SK-N-SH (cell line): ENCODE data around the gene CRIM1. TPM values are rescaled to one million over a fixed set of nuclear protein-coding genes. Genes with fewer than 3 reads are reported as not detected.

Source experiments
- CTCF ChIA-PET: fragments of 300-600, 350-600 bp; formaldehyde crosslinking; extraction: SDS; loops from one replicate; lab custom pipeline; 2021; lab: Yijun Ruan, JAX
- POLR2A ChIA-PET: fragments of 350-600 bp; sonication (Branson Sonifier 250); formaldehyde crosslinking; extraction: SDS; loops from one replicate; lab custom pipeline; 2020; ENCODE audit warnings: antibody characterized with exemption, inconsistent platforms; lab: Yijun Ruan, JAX
- DNase-seq: peaks from one replicate; pipeline ENCODE4 v3.0.0; 2012
- H2AFZ ChIP-seq: fragments of 200-600 bp; sonication (generic); 2 replicates; pipeline ENCODE4 v1.8.1; 2016; ENCODE audit warnings: antibody characterized with exemption, mild to moderate bottlenecking, low read depth
- H3F3A ChIP-seq: fragments of 200-600 bp; sonication (generic); replicated peaks from 2 replicates; pipeline ENCODE3; 2016; ENCODE audit warnings: antibody characterized with exemption, mild to moderate bottlenecking; ENCODE audit not compliant: insufficient read depth
- H3K27ac ChIP-seq, 2 experiments: fragments of 200-500 bp in 1 of 2; fragments of 200-600 bp in 1 of 2; sonication (Bioruptor generic) in 1 of 2; sonication (generic), shearing (Covaris generic) in 1 of 2; 2 replicates each; pipeline versions ENCODE4 v1.5.1 to v1.6.1; 2014 to 2016; ENCODE audit warnings: low read depth in 2 of 2, inconsistent platforms in 1 of 2, low read length in 1 of 2, mild to moderate bottlenecking in 1 of 2, mixed read lengths in 1 of 2
- H3K27me3 ChIP-seq: fragments of 200-600 bp; sonication (generic), shearing (Covaris generic); 2 replicates; pipeline ENCODE4 v1.6.1; 2016; ENCODE audit warnings: mixed run types; ENCODE audit not compliant: insufficient read depth
- H3K36me3 ChIP-seq, 2 experiments: fragments of 200-500 bp in 1 of 2; fragments of 200-600 bp in 1 of 2; sonication (Bioruptor generic) in 1 of 2; sonication (generic) in 1 of 2; replicated peaks in 1 of 2; 2 replicates each; pipeline versions ENCODE3 to v1.5.1; 2014 to 2016; ENCODE audit warnings: low read length in 1 of 2, mild to moderate bottlenecking in 1 of 2; ENCODE audit not compliant: insufficient read depth in 2 of 2, control insufficient read depth in 1 of 2
- H3K4me1 ChIP-seq, 2 experiments: fragments of 200-500 bp in 1 of 2; fragments of 200-600 bp in 1 of 2; sonication (Bioruptor generic) in 1 of 2; sonication (generic), shearing (Covaris generic) in 1 of 2; 2 replicates each; pipeline versions ENCODE4 v1.5.1 to v1.6.1; 2014 to 2016; ENCODE audit warnings: low read depth in 1 of 2, low read length in 1 of 2, mixed run types in 1 of 2; ENCODE audit not compliant: insufficient read depth in 2 of 2, control insufficient read depth in 1 of 2
- H3K4me2 ChIP-seq: fragments of 200-600 bp; sonication (generic), shearing (Covaris generic); 2 replicates; pipeline ENCODE4 v1.6.1; 2017; ENCODE audit warnings: mixed run types
- H3K4me3 ChIP-seq, 2 experiments: fragments of 200-500 bp in 1 of 2; fragments of 200-600 bp in 1 of 2; sonication (Bioruptor generic) in 1 of 2; sonication (generic), shearing (Covaris generic) in 1 of 2; 2 replicates each; pipeline versions ENCODE4 v1.5.1 to v1.8.1; 2014 to 2016; ENCODE audit warnings: low read depth in 2 of 2, inconsistent platforms in 1 of 2, low read length in 1 of 2, mild to moderate bottlenecking in 1 of 2, mixed read lengths in 1 of 2, moderate library complexity in 1 of 2
- H3K79me2 ChIP-seq: fragments of 200-600 bp; sonication (generic); 2 replicates; pipeline ENCODE4 v1.8.1; 2017; ENCODE audit warnings: mild to moderate bottlenecking; ENCODE audit not compliant: insufficient read depth
- H3K9ac ChIP-seq: fragments of 200-600 bp; sonication (generic); 2 replicates; pipeline ENCODE4 v1.6.1; 2017; ENCODE audit warnings: mixed run types
- H3K9me2 ChIP-seq: fragments of 200-600 bp; sonication (generic); 2 replicates; pipeline ENCODE4 v1.6.1; 2017; ENCODE audit warnings: mixed run types
- H3K9me3 ChIP-seq: fragments of 200-600 bp; sonication (generic); 2 replicates; pipeline ENCODE4 v1.6.1; 2017; ENCODE audit warnings: mixed run types, mild to moderate bottlenecking, moderate library complexity
- H4K20me1 ChIP-seq: fragments of 200-600 bp; sonication (generic); 2 replicates; pipeline ENCODE4 v1.6.1; 2017; ENCODE audit warnings: mild to moderate bottlenecking, mixed run types; ENCODE audit not compliant: insufficient read depth
- ELF1 ChIP-seq: IDR thresholded peaks from 2 replicates; pipeline ENCODE4 v1.4.0; 2012
- EZH2phosphoT487 ChIP-seq: fragments of 200-600 bp; sonication (generic); IDR thresholded peaks from 2 replicates; pipeline ENCODE4 v1.6.1; 2017; ENCODE audit warnings: low read depth, mixed run types, mild to moderate bottlenecking, antibody characterized with exemption, moderate library complexity, borderline replicate concordance
- GABPA ChIP-seq: IDR thresholded peaks from 2 replicates; pipeline ENCODE4 v1.4.0; 2012; ENCODE audit warnings: low read depth, mild to moderate bottlenecking
- GATA2 ChIP-seq: sonication (generic); formaldehyde crosslinking; IDR thresholded peaks from 2 replicates; pipeline ENCODE4 v1.5.0; 2020; ENCODE audit warnings: mild to moderate bottlenecking, missing genetic modification reagents
- JUND ChIP-seq: IDR thresholded peaks from 2 replicates; pipeline ENCODE4 v1.4.0; 2012
- MEF2A ChIP-seq: IDR thresholded peaks from 2 replicates; pipeline ENCODE4 v1.4.0; 2012; ENCODE audit warnings: low read depth, borderline replicate concordance
- MXI1 ChIP-seq: IDR thresholded peaks from 2 replicates; pipeline ENCODE4 v1.6.1; 2012; ENCODE audit warnings: mild to moderate bottlenecking, low read depth, low read length, improper control_type of control experiment
- NFIC ChIP-seq: IDR thresholded peaks from 2 replicates; pipeline ENCODE4 v1.4.0; 2012; ENCODE audit warnings: borderline replicate concordance
- NRF1 ChIP-seq: IDR thresholded peaks from 2 replicates; pipeline ENCODE4 v1.6.1; 2012; ENCODE audit warnings: low read depth, mild to moderate bottlenecking, low read length
- POLR2AphosphoS5 ChIP-seq: IDR thresholded peaks from 2 replicates; pipeline ENCODE4 v1.6.1; 2012; ENCODE audit warnings: low read depth, low read length
- RXRA ChIP-seq: IDR thresholded peaks from 2 replicates; pipeline ENCODE4 v1.4.0; 2012; ENCODE audit warnings: low read depth, mild to moderate bottlenecking, borderline replicate concordance
- TEAD4 ChIP-seq: IDR thresholded peaks from 2 replicates; pipeline ENCODE4 v1.4.0; 2012; ENCODE audit warnings: mild to moderate bottlenecking, borderline replicate concordance; ENCODE audit not compliant: insufficient read depth
- WGBS: methylation state at CpG from one replicate; pipeline ENCODE4 v1.1.6; 2017; ENCODE audit warnings: low lambda C conversion rate; 5-methylcytosine and 5-hydroxymethylcytosine counted together
- polyA plus RNA-seq, 3 experiments: library from polyadenylated mRNA; depleted of rRNA; stranded (reverse); fragments of >200 nt; gene quantifications; 2 replicates each; pipeline ENCODE4 v1.2.3, GENCODE V29; 2012
- TF ChIP-seq, protein P1 (sequence below): IDR thresholded peaks from 2 replicates; pipeline ENCODE4 v1.6.1; 2012; ENCODE audit warnings: mild to moderate bottlenecking, low read depth, low read length, moderate library complexity
- TF ChIP-seq, protein P2 (sequence below): fragments of 150-350 bp; IDR thresholded peaks from 2 replicates; pipeline ENCODE4 v1.6.1; 2016; ENCODE audit warnings: mild to moderate bottlenecking, low read depth, low read length
- TF ChIP-seq, protein P3 (sequence below): IDR thresholded peaks from 2 replicates; pipeline ENCODE4 v1.4.0; 2012; ENCODE audit warnings: low read depth, borderline replicate concordance
- TF ChIP-seq, protein P4 (sequence below): IDR thresholded peaks from 2 replicates; pipeline ENCODE4 v1.4.0; 2012; ENCODE audit warnings: low read depth
- TF ChIP-seq, protein P5 (sequence below): fragments of 150-350 bp; IDR thresholded peaks from 2 replicates; pipeline ENCODE4 v1.6.1; 2017; ENCODE audit warnings: antibody characterized with exemption, low read length, low read depth, borderline replicate concordance

The CRIM1 gene
- polyA plus RNA-seq, 1 of the 3 experiments (the other 2 are of a cell fraction), result 244 TPM

DNA sequence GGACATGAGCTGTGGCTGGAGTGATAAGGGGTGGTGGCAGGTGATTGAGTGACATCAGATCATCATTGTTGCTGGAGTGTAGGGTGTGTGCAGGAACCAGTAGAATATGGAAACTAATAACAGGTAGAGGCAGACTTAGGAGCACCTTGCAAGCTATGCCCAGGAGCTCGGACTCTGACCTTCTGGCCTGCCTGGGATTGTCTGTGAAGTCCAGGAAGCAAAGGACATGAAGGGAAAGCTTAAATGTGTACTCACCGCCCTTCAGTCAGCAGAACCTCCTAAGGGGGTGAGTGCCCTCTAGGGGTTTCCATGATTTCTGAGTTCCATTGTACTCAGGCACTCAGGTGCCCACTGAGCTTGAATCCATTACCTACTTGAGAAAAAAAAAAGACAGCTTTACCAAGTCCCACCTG is 104.2 kb downstream of the CRIM1 start (continued):
- TF ChIP-seq, protein P1, sequence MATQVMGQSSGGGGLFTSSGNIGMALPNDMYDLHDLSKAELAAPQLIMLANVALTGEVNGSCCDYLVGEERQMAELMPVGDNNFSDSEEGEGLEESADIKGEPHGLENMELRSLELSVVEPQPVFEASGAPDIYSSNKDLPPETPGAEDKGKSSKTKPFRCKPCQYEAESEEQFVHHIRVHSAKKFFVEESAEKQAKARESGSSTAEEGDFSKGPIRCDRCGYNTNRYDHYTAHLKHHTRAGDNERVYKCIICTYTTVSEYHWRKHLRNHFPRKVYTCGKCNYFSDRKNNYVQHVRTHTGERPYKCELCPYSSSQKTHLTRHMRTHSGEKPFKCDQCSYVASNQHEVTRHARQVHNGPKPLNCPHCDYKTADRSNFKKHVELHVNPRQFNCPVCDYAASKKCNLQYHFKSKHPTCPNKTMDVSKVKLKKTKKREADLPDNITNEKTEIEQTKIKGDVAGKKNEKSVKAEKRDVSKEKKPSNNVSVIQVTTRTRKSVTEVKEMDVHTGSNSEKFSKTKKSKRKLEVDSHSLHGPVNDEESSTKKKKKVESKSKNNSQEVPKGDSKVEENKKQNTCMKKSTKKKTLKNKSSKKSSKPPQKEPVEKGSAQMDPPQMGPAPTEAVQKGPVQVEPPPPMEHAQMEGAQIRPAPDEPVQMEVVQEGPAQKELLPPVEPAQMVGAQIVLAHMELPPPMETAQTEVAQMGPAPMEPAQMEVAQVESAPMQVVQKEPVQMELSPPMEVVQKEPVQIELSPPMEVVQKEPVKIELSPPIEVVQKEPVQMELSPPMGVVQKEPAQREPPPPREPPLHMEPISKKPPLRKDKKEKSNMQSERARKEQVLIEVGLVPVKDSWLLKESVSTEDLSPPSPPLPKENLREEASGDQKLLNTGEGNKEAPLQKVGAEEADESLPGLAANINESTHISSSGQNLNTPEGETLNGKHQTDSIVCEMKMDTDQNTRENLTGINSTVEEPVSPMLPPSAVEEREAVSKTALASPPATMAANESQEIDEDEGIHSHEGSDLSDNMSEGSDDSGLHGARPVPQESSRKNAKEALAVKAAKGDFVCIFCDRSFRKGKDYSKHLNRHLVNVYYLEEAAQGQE, result 0 out of 2 replicates have a peak, but pooled peaks have one; percentile 9
- no peak for TF ChIP-seq NFIC
- TF ChIP-seq MEF2A, result no peak
- TF ChIP-seq NRF1, result no peak
- no peak; the same call in 1 of the 2 replicates for TF ChIP-seq RXRA
- TF ChIP-seq, protein P2, sequence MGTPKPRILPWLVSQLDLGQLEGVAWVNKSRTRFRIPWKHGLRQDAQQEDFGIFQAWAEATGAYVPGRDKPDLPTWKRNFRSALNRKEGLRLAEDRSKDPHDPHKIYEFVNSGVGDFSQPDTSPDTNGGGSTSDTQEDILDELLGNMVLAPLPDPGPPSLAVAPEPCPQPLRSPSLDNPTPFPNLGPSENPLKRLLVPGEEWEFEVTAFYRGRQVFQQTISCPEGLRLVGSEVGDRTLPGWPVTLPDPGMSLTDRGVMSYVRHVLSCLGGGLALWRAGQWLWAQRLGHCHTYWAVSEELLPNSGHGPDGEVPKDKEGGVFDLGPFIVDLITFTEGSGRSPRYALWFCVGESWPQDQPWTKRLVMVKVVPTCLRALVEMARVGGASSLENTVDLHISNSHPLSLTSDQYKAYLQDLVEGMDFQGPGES, result no peak
- no peak for TF ChIP-seq EZH2phosphoT487
- TF ChIP-seq TEAD4, result no peak
- no peak for TF ChIP-seq MXI1

DNA sequence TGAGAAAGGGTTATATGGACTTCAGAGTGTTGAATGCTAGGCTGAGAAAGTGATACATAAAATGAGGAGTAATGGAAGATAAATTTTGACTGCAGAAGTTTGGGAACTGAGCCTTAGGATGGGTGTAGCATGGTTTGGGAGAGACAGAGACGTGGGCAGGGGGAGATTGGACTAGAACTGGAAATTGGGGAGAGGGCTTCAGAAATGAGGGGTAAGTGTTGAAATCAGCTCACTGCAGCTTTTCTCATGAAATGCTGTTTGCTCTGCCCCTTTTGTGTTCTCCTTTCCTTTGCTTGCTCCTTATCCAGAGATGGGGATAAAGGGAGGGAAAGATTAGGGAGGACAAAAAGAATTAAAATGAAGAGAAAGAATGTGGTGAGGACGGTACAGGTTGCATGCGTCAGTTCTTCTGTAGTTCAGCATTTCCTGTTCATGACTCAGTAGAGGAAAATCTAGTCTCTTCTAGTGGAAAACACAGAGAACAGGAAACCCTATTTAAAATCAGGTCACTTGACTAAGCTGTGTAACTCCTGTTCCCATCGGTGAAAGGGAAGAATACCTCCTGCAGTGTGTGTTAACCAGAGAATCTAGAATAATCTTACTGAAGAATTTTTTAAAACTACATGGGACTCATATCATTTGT is 105.6 kb downstream of the CRIM1 start:
- ChIA-PET POLR2A (no interaction called here), CTCF (interaction anchor here (1.0 to 3.0 kb wide), 4 partner anchors 16 to 203 kb away, joined by 3 to 10 read pairs (median 6); no protein-coding TSS in a partner anchor)
- WGBS, result 13% methylated on average over 4 of the region's 4 CpGs
- Histone ChIP-seq H3K27me3 (no peaks in the 10 kb centered on the region), H3K36me3 (peaks cover 36 to 38% of the 10 kb centered on the region in 2 experiments), H3F3A (peaks cover 62% of the 10 kb centered on the region), H3K4me3 (no peak overlapping the region), H3K9ac (peak overlapping the region; percentile 55), H4K20me1 (no peaks in the 10 kb centered on the region), H3K4me2 (peak overlapping the region; percentile 51), H3K4me1 (peaks cover 7 to 64% of the 10 kb centered on the region in 2 experiments; a peak in 3 of 4 replicates), H3K9me2 (no peaks in the 10 kb centered on the region), H2AFZ (no peak overlapping the region), H3K79me2 (peaks cover 96% of the 10 kb centered on the region), H3K9me3 (no peaks in the 10 kb centered on the region), H3K27ac (peak overlapping the region; percentile 66 to 95; a peak in 3 of 4 replicates)
- no peak for DNase-seq
- TF ChIP-seq JUND, result peak; percentile 97
- TF ChIP-seq NRF1, result no peak
- TF ChIP-seq, protein P3, sequence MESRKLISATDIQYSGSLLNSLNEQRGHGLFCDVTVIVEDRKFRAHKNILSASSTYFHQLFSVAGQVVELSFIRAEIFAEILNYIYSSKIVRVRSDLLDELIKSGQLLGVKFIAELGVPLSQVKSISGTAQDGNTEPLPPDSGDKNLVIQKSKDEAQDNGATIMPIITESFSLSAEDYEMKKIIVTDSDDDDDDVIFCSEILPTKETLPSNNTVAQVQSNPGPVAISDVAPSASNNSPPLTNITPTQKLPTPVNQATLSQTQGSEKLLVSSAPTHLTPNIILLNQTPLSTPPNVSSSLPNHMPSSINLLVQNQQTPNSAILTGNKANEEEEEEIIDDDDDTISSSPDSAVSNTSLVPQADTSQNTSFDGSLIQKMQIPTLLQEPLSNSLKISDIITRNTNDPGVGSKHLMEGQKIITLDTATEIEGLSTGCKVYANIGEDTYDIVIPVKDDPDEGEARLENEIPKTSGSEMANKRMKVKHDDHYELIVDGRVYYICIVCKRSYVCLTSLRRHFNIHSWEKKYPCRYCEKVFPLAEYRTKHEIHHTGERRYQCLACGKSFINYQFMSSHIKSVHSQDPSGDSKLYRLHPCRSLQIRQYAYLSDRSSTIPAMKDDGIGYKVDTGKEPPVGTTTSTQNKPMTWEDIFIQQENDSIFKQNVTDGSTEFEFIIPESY, result peak; percentile 59; the same call in 1 of the 2 replicates
- TF ChIP-seq GABPA, result peak; percentile 48; the same call in 1 of the 2 replicates
- peak; percentile 64 for TF ChIP-seq MEF2A
- TF ChIP-seq EZH2phosphoT487, result no peak
- TF ChIP-seq ELF1, result peak; percentile 55; the same call in 1 of the 2 replicates
- TF ChIP-seq, protein P4, sequence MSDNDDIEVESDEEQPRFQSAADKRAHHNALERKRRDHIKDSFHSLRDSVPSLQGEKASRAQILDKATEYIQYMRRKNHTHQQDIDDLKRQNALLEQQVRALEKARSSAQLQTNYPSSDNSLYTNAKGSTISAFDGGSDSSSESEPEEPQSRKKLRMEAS, result peak; percentile 27; the same call in 1 of the 2 replicates
- TF ChIP-seq GATA2, result no peak
- TF ChIP-seq POLR2AphosphoS5, result peak; percentile 73
- TF ChIP-seq, protein P5, sequence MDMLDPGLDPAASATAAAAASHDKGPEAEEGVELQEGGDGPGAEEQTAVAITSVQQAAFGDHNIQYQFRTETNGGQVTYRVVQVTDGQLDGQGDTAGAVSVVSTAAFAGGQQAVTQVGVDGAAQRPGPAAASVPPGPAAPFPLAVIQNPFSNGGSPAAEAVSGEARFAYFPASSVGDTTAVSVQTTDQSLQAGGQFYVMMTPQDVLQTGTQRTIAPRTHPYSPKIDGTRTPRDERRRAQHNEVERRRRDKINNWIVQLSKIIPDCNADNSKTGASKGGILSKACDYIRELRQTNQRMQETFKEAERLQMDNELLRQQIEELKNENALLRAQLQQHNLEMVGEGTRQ, result no peak
- TF ChIP-seq, protein P1, result no peak
